K562 (cell line): ENCODE data around the gene KIF4B.

ENCODE experiments used
- SMARCA4 ChIP-seq: fragments of 450-650 bp; IDR thresholded peaks from 2 replicates; pipeline ENCODE4 v1.6.1; 2016
- TF ChIP-seq, protein P1 (sequence below), 3 experiments: IDR thresholded peaks in 2 of 3; conservative IDR thresholded peaks in 1 of 3; 2 replicates each; pipeline ENCODE4 v1.5.1; 2011 to 2012; ENCODE audit warnings: low read length in 3 of 3, mild to moderate bottlenecking in 3 of 3, control low read depth in 2 of 3, improper control_type of control experiment in 1 of 3, inconsistent platforms in 1 of 3, low read depth in 1 of 3, mixed read lengths in 1 of 3, moderate library complexity in 1 of 3; ENCODE audit not compliant: insufficient read depth in 2 of 3

DNA sequence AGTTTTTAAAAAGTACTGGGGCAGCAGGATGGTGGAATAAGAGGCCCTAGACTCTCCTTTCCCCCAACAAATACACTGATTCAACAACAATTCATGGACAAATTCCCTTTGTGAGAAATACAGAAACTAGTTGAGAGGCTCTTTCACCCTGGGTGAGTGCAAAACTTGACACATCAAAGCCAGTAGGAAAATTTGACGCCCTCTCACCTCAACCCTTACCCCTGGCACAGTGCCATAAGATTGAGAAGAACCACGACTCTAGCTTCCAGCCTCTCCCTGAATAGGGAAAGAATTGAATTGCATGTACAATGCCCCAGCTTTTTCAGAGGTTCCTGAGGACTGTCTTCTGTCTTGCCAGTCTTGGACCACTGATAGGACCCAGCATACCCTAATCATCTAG, 12.3 kb downstream of the KIF4B start:
- TF ChIP-seq, protein P1, sequence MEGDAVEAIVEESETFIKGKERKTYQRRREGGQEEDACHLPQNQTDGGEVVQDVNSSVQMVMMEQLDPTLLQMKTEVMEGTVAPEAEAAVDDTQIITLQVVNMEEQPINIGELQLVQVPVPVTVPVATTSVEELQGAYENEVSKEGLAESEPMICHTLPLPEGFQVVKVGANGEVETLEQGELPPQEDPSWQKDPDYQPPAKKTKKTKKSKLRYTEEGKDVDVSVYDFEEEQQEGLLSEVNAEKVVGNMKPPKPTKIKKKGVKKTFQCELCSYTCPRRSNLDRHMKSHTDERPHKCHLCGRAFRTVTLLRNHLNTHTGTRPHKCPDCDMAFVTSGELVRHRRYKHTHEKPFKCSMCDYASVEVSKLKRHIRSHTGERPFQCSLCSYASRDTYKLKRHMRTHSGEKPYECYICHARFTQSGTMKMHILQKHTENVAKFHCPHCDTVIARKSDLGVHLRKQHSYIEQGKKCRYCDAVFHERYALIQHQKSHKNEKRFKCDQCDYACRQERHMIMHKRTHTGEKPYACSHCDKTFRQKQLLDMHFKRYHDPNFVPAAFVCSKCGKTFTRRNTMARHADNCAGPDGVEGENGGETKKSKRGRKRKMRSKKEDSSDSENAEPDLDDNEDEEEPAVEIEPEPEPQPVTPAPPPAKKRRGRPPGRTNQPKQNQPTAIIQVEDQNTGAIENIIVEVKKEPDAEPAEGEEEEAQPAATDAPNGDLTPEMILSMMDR (IDR thresholded peaks at IDR 0.05 in 2 of 3, conservative IDR thresholded peaks at IDR 0.05 in 1 of 3; ENCODE audit: insufficient read depth in 2 of 3, low read depth in 1 of 3, low read length in 3 of 3), result no peak
- TF ChIP-seq SMARCA4, result no peak
